ENCODE results near the gene PGM5.

Gene PGM5

DNA sequence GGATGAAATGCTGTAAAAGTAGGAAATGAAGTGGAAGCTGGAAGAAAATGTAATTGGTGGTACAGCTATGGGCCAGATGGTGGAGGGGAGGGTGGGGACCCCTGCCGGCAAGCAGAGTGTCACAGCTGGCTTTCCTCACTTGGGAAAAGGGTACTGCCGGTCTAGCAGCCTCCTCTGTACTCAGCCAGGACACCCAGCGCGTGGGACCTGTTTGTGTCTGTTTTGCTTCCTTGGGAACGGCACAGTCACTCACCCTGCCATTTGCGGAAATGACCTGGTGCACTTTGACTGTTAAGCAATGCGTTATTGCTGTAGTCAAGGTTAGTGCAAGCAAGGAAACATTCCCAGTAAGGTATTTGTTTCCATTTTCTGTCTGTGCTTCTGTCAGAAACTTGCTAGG lies 174.2 kb downstream of the PGM5 start:
- FAIRE-seq: no peak
- no peak for DNase-seq (ENCODE audit: insufficient read length, low spot score)
- TF ChIP-seq POLR2AphosphoS5 (IDR thresholded peaks at IDR 0.05; ENCODE audit: low read depth, low read length): no peak
- TF ChIP-seq PAX5 (IDR thresholded peaks at IDR 0.05; ENCODE audit: insufficient read depth, low read length, severe bottlenecking): no peak
- TF ChIP-seq POU2F2 (IDR thresholded peaks at IDR 0.05; ENCODE audit: low read depth, low read length): no peak
- no peak for TF ChIP-seq POLR2A (IDR thresholded peaks at IDR 0.05; ENCODE audit: low read depth, low read length)
- no peak for TF ChIP-seq TAF1 (IDR thresholded peaks at IDR 0.05; ENCODE audit: low read depth, low read length)
- no peak for TF ChIP-seq SPI1 (IDR thresholded peaks at IDR 0.05; ENCODE audit: low read depth, low read length)

GRCh38 chr9:68532131-68532530 lies 175.7 kb downstream of the PGM5 start:
- TF ChIP-seq POLR2A (IDR thresholded peaks at IDR 0.05; ENCODE audit: low read depth, low read length): no peak
- TF ChIP-seq PAX5 (IDR thresholded peaks at IDR 0.05; ENCODE audit: insufficient read depth, low read length, severe bottlenecking): no peak
- TF ChIP-seq POU2F2 (IDR thresholded peaks at IDR 0.05; ENCODE audit: low read depth, low read length): no peak
- TF ChIP-seq SPI1 (IDR thresholded peaks at IDR 0.05; ENCODE audit: low read depth, low read length): no peak
- no peak for TF ChIP-seq TAF1 (IDR thresholded peaks at IDR 0.05; ENCODE audit: low read depth, low read length)
- TF ChIP-seq POLR2AphosphoS5 (IDR thresholded peaks at IDR 0.05; ENCODE audit: low read depth, low read length): no peak
- DNase-seq (ENCODE audit: insufficient read length, low spot score) (no peak), FAIRE-seq (no peak)

- FAIRE-seq (no peak), DNase-seq (ENCODE audit: insufficient read length, low spot score) (no peak)
Observed at GRCh38 chr9:68533678-68534077, 177.3 kb downstream of the PGM5 start.

DNA sequence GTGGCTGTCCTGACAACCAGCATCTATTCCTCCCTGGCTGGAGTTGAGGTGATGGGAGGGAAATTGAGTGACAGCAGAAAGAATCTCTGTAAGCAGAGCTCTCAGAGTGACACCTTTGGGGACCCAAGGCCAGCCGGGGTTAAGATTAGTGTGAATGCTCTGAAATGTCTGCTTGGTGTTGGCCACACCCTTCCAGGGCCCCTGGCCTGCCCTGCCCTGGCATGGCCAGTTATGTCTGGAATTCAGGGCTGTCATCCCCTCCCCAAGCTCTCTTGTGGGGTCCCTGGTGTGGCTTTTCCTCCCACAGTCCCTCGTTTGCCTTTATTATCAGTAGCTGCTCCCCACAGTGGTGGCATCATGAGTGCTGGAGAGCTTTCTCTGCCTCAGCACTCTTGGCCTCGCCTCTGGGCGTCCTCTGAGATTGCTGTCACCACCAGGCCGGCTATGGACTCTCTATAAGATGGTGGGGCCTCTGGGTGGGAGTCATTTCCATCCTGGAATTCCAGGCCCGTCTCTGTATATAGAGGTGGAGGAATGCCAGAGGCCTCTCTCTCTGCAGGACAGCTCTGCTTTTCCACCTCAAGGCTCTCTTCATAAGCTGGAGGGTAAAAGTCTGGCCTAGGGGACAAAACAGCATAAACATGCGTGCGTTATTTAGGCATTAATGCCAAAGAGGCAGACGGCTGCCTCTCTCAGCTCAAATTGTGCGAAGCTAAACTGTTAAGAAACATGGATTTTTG lies 180.6 kb downstream of the PGM5 start:
- no peak for FAIRE-seq
- DNase-seq (ENCODE audit: insufficient read length, low spot score): no peak
- TF ChIP-seq SPI1 (IDR thresholded peaks at IDR 0.05; ENCODE audit: low read depth, low read length): no peak
- no peak for TF ChIP-seq POLR2AphosphoS5 (IDR thresholded peaks at IDR 0.05; ENCODE audit: low read depth, low read length)
- no peak for TF ChIP-seq POU2F2 (IDR thresholded peaks at IDR 0.05; ENCODE audit: low read depth, low read length)
- no peak for TF ChIP-seq TAF1 (IDR thresholded peaks at IDR 0.05; ENCODE audit: low read depth, low read length)
- no peak for TF ChIP-seq POLR2A (IDR thresholded peaks at IDR 0.05; ENCODE audit: low read depth, low read length)
- TF ChIP-seq PAX5 (IDR thresholded peaks at IDR 0.05; ENCODE audit: insufficient read depth, low read length, severe bottlenecking): no peak

More at GRCh38 chr9:68533678-68534077, 177.3 kb downstream of the PGM5 start:
- TF ChIP-seq TAF1 (IDR thresholded peaks at IDR 0.05; ENCODE audit: low read depth, low read length): no peak
- no peak for TF ChIP-seq POU2F2 (IDR thresholded peaks at IDR 0.05; ENCODE audit: low read depth, low read length)
- no peak for TF ChIP-seq PAX5 (IDR thresholded peaks at IDR 0.05; ENCODE audit: insufficient read depth, low read length, severe bottlenecking)

- DNase-seq (ENCODE audit: insufficient read length, low spot score): no peak
- no peak for FAIRE-seq
- TF ChIP-seq SPI1 (IDR thresholded peaks at IDR 0.05; ENCODE audit: low read depth, low read length) (no peak), POLR2AphosphoS5 (IDR thresholded peaks at IDR 0.05; ENCODE audit: low read depth, low read length) (no peak), TAF1 (IDR thresholded peaks at IDR 0.05; ENCODE audit: low read depth, low read length) (no peak), POLR2A (IDR thresholded peaks at IDR 0.05; ENCODE audit: low read depth, low read length) (no peak), PAX5 (IDR thresholded peaks at IDR 0.05; ENCODE audit: insufficient read depth, low read length, severe bottlenecking) (no peak), POU2F2 (IDR thresholded peaks at IDR 0.05; ENCODE audit: low read depth, low read length) (no peak)
Observed at GRCh38 chr9:68537616-68537880, 181.1 kb downstream of the PGM5 start.

- TF ChIP-seq SPI1 (IDR thresholded peaks at IDR 0.05; ENCODE audit: low read depth, low read length): no peak
- TF ChIP-seq POLR2A (IDR thresholded peaks at IDR 0.05; ENCODE audit: low read depth, low read length): no peak
- DNase-seq (ENCODE audit: insufficient read length, low spot score) (no peak), FAIRE-seq (no peak)
Observed at GRCh38 chr9:68538200-68538599, 181.8 kb downstream of the PGM5 start.

DNA sequence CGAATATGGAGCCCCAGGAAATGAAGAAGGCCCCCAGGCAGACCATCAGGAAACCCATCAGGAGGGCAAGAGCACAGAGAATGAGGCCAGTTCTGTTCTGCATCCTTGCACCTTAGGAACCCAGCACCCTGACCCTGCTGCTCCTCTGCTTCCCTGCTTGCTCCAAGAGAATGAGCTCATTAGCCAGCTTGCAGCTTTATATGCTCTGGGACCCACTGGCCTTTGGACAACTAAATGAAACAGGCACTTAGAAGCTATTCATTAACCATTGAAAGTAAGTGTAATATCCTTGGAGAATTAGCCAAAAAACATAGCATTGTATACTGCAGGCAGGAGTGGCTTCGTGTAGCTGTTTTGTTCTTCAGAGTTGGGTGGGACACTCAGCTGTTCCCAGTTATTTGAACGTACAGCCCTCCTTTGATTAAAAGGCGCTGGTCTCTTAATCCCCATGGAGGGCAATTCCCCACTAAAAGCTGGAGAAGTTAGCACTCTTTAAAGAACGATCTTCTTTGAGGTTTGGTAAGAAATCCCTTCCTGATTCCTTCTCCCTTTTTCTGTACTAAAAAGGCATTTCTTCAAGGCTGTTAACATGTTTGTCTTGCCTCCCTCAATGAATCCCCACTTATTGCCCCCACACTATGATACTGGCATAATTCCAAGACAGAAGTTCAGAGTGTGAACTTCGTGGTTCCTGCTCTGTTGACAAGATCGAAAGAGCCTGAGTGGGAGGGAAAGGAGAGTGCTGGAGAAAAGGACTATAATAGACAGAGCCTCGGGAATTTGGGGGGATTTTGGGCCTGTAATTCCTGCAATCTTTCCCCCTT lies 184.5 kb downstream of the PGM5 start, which contains the start of gene TMEM252:
TSS of gene TMEM252 (minus strand) at position 172 of the 824 bp plus-strand sequence. CDS start at position 103, 69 bp downstream.
- DNase-seq (ENCODE audit: insufficient read length, low spot score) (no peak), FAIRE-seq (no peak)
- TF ChIP-seq PAX5 (IDR thresholded peaks at IDR 0.05; ENCODE audit: insufficient read depth, low read length, severe bottlenecking): no peak
- TF ChIP-seq POU2F2 (IDR thresholded peaks at IDR 0.05; ENCODE audit: low read depth, low read length): no peak
- TF ChIP-seq POLR2AphosphoS5 (IDR thresholded peaks at IDR 0.05; ENCODE audit: low read depth, low read length): no peak
- TF ChIP-seq POLR2A (IDR thresholded peaks at IDR 0.05; ENCODE audit: low read depth, low read length): no peak
- TF ChIP-seq TAF1 (IDR thresholded peaks at IDR 0.05; ENCODE audit: low read depth, low read length): no peak
- TF ChIP-seq SPI1 (IDR thresholded peaks at IDR 0.05; ENCODE audit: low read depth, low read length): no peak

GRCh38 chr9:68541568-68541967 lies 185.2 kb downstream of the PGM5 start:
- TF ChIP-seq TAF1 (IDR thresholded peaks at IDR 0.05; ENCODE audit: low read depth, low read length): no peak
- TF ChIP-seq SPI1 (IDR thresholded peaks at IDR 0.05; ENCODE audit: low read depth, low read length): peak; percentile 34; the same call in 1 of the 2 replicates
- no peak for DNase-seq (ENCODE audit: insufficient read length, low spot score)
- FAIRE-seq: no peak

GRCh38 chr9:68545033-68545705 lies 188.8 kb downstream of the PGM5 start:
- DNase-seq (ENCODE audit: insufficient read length, low spot score) (no peak), FAIRE-seq (peak; percentile 83)
- 0 out of 2 replicates have a peak, but pooled peaks have one; percentile 17 for TF ChIP-seq POU2F2 (IDR thresholded peaks at IDR 0.05; ENCODE audit: low read depth, low read length)
- no peak for TF ChIP-seq POLR2AphosphoS5 (IDR thresholded peaks at IDR 0.05; ENCODE audit: low read depth, low read length)
- TF ChIP-seq SPI1 (IDR thresholded peaks at IDR 0.05; ENCODE audit: low read depth, low read length): peak; percentile 48
- no peak for TF ChIP-seq PAX5 (IDR thresholded peaks at IDR 0.05; ENCODE audit: insufficient read depth, low read length, severe bottlenecking)
- TF ChIP-seq TAF1 (IDR thresholded peaks at IDR 0.05; ENCODE audit: low read depth, low read length): no peak
- no peak for TF ChIP-seq POLR2A (IDR thresholded peaks at IDR 0.05; ENCODE audit: low read depth, low read length)
